Endometrium (tissue), 2 donors: Measurements from ENCODE around the gene IFI27.

ENCODE experiments used
- FAIRE-seq: peaks from 2 replicates; lab custom pipeline; 2012; peaks lifted over from hg19 to GRCh38; lab: Jason Lieb, UNC
- donor health status: control.
- donor health status: control.

Gene IFI27

GRCh38 chr14:94125659-94126418 is 15.3 kb downstream of the IFI27 start:
- no peak for FAIRE-seq

GRCh38 chr14:94126419-94126677 is 15.8 kb downstream of the IFI27 start:
- no peak for FAIRE-seq

- no peak for FAIRE-seq
Measured at GRCh38 chr14:94126800-94127199, 16.3 kb downstream of the IFI27 start.

GRCh38 chr14:94127330-94127729 is 16.8 kb downstream of the IFI27 start:
- FAIRE-seq, result no peak

- FAIRE-seq, result no peak
Measured at GRCh38 chr14:94128216-94128839, 17.8 kb downstream of the IFI27 start.

GRCh38 chr14:94129111-94129757 is 18.7 kb downstream of the IFI27 start, which contains the start of gene IFI27L2:
IFI27L2 (minus strand) TSS chr14:94129604; CDS start chr14:94129564, 40 bp downstream.
- FAIRE-seq, result no peak

- FAIRE-seq, result peak; percentile 12
Measured at GRCh38 chr14:94129758-94130414, 19.4 kb downstream of the IFI27 start.

DNA sequence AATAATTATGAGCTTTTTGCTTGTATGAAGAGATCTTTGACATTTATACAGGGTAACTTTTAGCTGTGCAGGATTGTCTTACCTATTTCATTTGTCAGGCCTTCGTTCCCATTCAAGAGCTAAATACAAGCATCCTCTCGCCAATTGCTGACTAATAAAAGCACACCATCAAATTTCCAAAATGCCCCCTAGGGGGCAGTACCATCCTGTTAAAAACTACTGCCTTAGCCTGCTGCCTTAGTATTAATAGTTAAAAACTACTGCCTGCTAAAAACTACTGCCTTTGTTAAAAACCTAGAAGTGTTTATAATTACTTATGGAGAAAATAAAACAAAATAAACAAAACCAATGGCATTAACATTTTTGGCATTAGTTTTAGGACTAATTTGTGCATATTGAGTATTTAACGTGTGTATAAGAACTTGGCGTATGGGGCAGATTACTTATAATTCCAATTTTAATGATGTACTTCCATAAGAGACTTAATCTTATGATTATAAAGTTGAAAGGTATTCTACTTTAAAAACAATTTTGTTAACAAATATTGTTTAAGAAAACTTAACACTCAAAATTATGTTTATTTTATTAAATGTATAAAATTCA is 21.9 kb downstream of the IFI27 start:
- peak; percentile 82 for FAIRE-seq

GRCh38 chr14:94135476-94135875 is 24.9 kb downstream of the IFI27 start:
- no peak for FAIRE-seq

DNA sequence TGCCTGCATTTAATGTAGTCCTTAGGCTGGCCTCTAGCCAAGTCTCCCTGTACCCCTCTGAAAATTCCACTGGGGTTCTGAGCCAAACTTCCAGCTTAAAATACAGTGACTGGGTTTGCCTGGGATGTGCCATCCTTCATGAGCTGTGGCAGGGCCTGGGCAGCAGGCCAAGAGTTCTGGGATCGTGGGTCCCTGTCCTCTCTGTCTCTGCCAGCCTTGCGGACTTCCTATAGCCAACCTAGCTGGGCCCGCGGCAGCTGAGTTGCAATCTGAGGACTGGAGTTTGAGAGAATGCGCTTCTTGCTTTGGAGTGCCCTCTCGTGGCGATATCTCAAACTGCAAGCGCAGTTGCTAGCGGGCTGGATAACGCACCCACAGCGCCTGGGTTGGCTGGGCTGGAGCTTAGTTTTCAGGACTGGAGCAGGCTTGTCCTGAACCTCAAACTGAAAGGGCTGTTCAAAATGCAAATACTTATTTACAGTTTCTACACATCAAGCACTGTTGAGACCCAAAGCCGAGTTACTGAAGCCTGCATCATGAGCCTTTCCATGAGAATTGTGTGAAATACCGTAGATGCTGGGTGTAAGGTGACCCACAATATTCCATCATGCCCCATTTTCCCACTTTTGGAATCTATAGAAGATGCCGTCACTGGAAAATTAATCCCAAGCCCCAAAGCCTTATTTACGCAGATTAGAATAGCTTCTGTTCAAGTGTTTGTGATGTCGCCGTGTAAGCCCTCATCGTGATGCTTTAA is 26.2 kb downstream of the IFI27 start:
- FAIRE-seq, result peak; percentile 43

- FAIRE-seq, result no peak
Measured at GRCh38 chr14:94138251-94138650, 27.7 kb downstream of the IFI27 start.

DNA sequence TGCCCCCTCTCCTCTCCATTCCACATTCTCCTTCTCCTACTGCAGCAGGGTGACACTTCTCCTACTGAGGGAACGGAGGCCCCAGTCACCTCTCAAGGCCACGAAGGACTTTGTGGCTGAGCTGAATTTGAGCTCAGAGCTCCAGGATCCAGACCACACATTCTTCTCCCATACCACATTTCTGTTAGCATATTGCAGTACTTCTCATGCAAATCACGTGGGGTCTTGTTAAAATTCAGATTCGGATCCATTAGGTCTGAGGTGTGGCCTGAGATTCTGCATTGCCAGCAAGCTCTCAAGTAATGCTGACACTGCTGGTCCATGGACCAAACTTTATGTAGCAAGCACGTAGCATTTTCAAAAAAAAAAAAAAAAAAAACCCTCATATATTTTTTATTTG is 28.5 kb downstream of the IFI27 start:
- no peak for FAIRE-seq

DNA sequence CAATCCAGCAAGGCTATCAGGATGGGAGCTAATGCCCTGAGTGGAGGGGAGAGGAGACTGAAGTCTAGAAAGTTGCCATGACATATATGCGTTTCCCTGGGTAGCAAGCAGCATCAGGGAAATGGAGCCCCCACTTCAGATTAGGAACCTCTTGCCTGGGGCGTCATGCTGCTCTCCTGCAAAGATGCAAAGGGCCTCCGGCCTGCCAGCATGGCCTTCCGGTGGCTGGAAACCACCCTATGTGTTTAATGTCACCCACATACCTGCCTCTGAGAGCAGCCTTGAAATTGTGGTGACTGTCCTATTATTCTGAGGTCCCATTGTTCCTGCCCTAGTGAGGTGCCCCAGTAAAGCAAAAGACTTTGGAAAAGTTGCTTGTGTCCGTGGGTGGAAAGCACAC is 28.9 kb downstream of the IFI27 start:
- no peak for FAIRE-seq

GRCh38 chr14:94142247-94142646 is 31.7 kb downstream of the IFI27 start:
- FAIRE-seq, result no peak

DNA sequence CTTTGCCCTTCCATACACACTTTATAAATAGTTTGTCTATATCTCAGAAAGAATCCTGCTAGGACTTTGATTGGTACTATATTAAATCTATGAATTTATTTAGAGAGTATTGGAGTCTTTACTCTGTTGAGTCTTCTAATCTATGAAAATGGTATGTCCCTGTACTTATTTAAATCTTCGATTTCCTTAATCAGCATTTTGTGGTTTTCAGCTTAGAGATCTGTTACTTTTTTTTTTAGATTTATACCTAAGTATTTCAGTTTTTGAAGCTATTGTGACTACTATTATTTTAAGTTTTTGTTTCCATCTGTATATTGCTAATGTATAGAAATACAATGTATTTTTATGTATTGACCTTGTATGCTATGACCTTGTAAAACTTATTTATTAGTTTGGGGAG is 32.3 kb downstream of the IFI27 start:
- FAIRE-seq, result no peak

DNA sequence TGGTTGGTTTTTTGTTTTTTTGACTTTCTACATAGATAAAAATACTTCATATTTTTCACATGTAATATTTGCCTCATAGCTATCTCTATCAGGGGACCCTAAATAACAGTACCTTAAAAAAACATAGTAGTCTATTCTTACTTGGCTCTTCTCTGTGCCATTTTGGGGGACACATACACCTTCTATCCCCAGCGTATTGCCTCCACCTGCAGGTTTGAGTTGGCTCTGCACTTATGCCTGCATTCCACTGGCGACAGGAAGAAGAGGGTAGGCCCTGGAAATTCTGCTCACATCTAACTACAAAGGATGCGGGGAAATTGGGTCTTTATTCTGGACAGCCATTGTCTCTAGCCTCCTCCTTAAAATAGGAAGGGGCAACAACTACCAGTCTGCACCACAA is 32.7 kb downstream of the IFI27 start:
- FAIRE-seq, result no peak

GRCh38 chr14:94143711-94144110 is 33.2 kb downstream of the IFI27 start:
- FAIRE-seq, result no peak

- FAIRE-seq, result no peak
Measured at GRCh38 chr14:94144765-94145164, 34.2 kb downstream of the IFI27 start.

GRCh38 chr14:94145902-94146527 is 35.5 kb downstream of the IFI27 start:
- FAIRE-seq, result no peak

DNA sequence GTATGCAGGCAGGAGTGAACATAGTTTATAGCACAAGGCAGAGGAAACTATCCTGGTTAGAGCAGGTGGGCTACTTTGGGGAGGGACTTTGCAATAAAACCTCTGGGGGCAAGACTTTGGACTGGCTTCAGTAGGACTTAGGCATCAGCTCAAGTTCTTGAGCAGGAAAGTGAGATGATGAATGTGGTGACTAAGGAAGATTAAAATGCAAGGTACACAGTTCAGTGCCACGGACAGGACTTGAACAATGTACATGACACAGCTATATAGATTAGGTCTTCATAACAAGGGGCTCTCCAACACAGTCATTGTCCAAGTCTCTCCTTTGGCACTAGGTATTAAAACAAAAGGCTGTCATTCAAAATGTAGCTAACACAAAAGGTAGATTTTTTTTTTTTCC is 42.1 kb downstream of the IFI27 start:
- no peak for FAIRE-seq

GRCh38 chr14:94153750-94154342 is 43.3 kb downstream of the IFI27 start:
- FAIRE-seq, result no peak
